AG04450 (cell line): ENCODE data around the gene PNPLA1. TPM values are rescaled to one million over a fixed set of nuclear protein-coding genes. Genes with fewer than 3 reads are reported as not detected.

Source experiments
- CTCF ChIA-PET: fragments of 300-600, 350-600 bp; formaldehyde crosslinking; extraction: SDS; loops from one replicate; lab custom pipeline; 2022; ENCODE audit warnings: antibody characterized with exemption, inconsistent platforms; lab: Charles Lee
- POLR2A ChIA-PET: fragments of 350-600 bp; formaldehyde crosslinking; extraction: SDS; loops from one replicate; lab custom pipeline; 2021; ENCODE audit warnings: antibody characterized with exemption, inconsistent platforms; lab: Yijun Ruan, JAX
- DNase-seq: peaks from one replicate; pipeline ENCODE4 v3.0.0-alpha.2; 2011; ENCODE audit warnings: low read depth, low spot score
- H3K27ac ChIP-seq: one replicate; pipeline ENCODE4 v1.5.1; 2012; ENCODE audit warnings: low read depth, low read length, control low read depth
- H3K27me3 ChIP-seq: one replicate; pipeline ENCODE4 v1.6.0; 2012; ENCODE audit warnings: low read length; ENCODE audit not compliant: control insufficient read depth, insufficient read depth
- H3K4me3 ChIP-seq: 2 replicates; pipeline ENCODE4 v1.5.1; 2011; ENCODE audit warnings: mild to moderate bottlenecking, low read depth, low read length, control low read depth
- H3K9me3 ChIP-seq: 2 replicates; pipeline ENCODE4 v1.5.1; 2012; ENCODE audit warnings: low read length; ENCODE audit not compliant: control insufficient read depth, insufficient read depth
- polyA plus RNA-seq: library from polyadenylated mRNA; depleted of rRNA; stranded (reverse); fragments of >200 nt; gene quantifications from 2 replicates; pipeline ENCODE4 v1.2.3, GENCODE V29; 2011
- TF ChIP-seq, protein P1 (sequence below): IDR thresholded peaks from 2 replicates; pipeline ENCODE4 v1.5.1; 2011; ENCODE audit warnings: low read depth, low read length, control low read depth, inconsistent platforms

The PNPLA1 gene
- polyA plus RNA-seq, 1 experiment, result not detected

DNA sequence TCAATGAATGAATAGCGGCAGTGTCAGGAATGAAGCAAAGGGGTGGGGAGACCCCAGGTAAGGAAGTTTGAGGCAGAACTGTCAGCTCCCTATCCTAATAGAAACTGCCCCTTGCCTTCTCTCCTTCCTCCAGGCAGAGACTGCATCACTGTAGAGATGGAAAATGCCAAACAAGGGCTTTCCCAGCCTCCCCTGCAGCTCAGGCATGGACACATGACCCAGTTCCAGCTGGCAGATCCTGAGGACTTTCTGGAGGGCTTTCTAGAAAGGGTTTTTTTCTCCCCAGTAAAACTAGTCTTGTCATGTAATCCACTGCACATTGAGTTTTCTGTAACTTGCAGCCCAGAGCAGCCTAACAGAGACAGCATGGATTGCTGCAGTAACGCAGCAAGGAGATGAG lies 17.9 kb upstream of the PNPLA1 start:
- POLR2A ChIA-PET, result no interaction called here

GRCh38 chr6:36263390-36264000 lies 6.4 kb upstream of the PNPLA1 start:
- peaks cover 8% of the 10 kb centered on the region; the same call in 1 of the 2 replicates for H3K9me3 ChIP-seq
- ChIA-PET CTCF (no interaction called here), POLR2A (no interaction called here)
- DNase-seq, result no peak
- TF ChIP-seq, protein P1, sequence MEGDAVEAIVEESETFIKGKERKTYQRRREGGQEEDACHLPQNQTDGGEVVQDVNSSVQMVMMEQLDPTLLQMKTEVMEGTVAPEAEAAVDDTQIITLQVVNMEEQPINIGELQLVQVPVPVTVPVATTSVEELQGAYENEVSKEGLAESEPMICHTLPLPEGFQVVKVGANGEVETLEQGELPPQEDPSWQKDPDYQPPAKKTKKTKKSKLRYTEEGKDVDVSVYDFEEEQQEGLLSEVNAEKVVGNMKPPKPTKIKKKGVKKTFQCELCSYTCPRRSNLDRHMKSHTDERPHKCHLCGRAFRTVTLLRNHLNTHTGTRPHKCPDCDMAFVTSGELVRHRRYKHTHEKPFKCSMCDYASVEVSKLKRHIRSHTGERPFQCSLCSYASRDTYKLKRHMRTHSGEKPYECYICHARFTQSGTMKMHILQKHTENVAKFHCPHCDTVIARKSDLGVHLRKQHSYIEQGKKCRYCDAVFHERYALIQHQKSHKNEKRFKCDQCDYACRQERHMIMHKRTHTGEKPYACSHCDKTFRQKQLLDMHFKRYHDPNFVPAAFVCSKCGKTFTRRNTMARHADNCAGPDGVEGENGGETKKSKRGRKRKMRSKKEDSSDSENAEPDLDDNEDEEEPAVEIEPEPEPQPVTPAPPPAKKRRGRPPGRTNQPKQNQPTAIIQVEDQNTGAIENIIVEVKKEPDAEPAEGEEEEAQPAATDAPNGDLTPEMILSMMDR, result no peak
- no peak overlapping the region for H3K4me3 ChIP-seq
- no peak overlapping the region for H3K27ac ChIP-seq
- peaks cover 14% of the 10 kb centered on the region for H3K27me3 ChIP-seq

More for the DNA sequence above, 17.9 kb upstream of the PNPLA1 start:
- Histone ChIP-seq H3K27me3 (no peaks in the 10 kb centered on the region), H3K4me3 (no peak overlapping the region), H3K9me3 (no peaks in the 10 kb centered on the region; the same call in 1 of the 2 replicates), H3K27ac (no peak overlapping the region)
- DNase-seq, result no peak
- TF ChIP-seq, protein P1, result no peak
- CTCF ChIA-PET, result no interaction called here

DNA sequence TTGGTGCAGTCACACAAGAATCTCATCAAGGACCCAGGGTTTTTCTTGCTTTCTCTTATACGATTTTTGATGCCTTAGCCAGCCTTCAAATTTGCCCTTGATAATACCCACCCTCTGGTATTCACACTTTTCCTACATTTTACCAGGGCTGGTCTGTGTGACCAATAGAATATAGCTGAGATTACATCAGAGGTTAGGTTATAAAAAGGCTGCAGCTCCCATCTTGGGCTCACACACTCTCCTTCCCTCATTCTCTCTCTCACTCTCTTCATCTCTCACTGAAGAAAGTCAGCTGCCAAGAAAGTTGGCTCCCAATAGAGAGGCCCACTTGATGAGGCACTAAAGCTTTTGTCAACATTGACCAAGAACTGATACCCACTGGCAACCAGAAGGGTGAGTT lies 4.1 kb upstream of the PNPLA1 start:
- Histone ChIP-seq H3K27me3 (peaks cover 28% of the 10 kb centered on the region), H3K27ac (no peak overlapping the region), H3K9me3 (peaks cover 8% of the 10 kb centered on the region), H3K4me3 (no peak overlapping the region)
- TF ChIP-seq, protein P1, result no peak
- ChIA-PET CTCF (no interaction called here), POLR2A (no interaction called here)
- no peak for DNase-seq

- CTCF ChIA-PET, result no interaction called here
- H3K27ac ChIP-seq, result no peak overlapping the region
- H3K9me3 ChIP-seq, result peaks cover 8% of the 10 kb centered on the region
- H3K27me3 ChIP-seq, result peaks cover 27% of the 10 kb centered on the region
- DNase-seq, result no peak
- TF ChIP-seq, protein P1, result no peak
- no peak overlapping the region for H3K4me3 ChIP-seq
- POLR2A ChIA-PET, result interaction anchor here (0.6 kb wide), 1 partner anchor 47 kb away, joined by 3 read pairs; no protein-coding TSS in a partner anchor
Observed at GRCh38 chr6:36266913-36267644, 2.8 kb upstream of the PNPLA1 start.
